Mesenteric fat pad (tissue), 1 donor: Measurements from ENCODE around the gene GALNT9. TPM values are rescaled to one million over a fixed set of nuclear protein-coding genes. Genes with fewer than 3 reads are reported as not detected.

Source experiments
- DNase-seq: peaks from one replicate; pipeline ENCODE4 v3.0.0-alpha.2; 2020; ENCODE audit warnings: low spot score
- total RNA-seq: library from RNA; stranded (reverse); fragmentation: NEBNext Ultra II Directional; extraction: Animal tissue kit (Norgen Biotek cat#: 25700); gene quantifications from one replicate; pipeline ENCODE4 v1.2.1, GENCODE V29; 2021
- donor health status: DM: yes; HTN: yes; CAD: no.

GALNT9 gene
- total RNA-seq, 1 donor from 2014 or later: not detected

GRCh38 chr12:132174015-132174838 is 155.2 kb downstream of the GALNT9 start:
- no peak for DNase-seq

DNA sequence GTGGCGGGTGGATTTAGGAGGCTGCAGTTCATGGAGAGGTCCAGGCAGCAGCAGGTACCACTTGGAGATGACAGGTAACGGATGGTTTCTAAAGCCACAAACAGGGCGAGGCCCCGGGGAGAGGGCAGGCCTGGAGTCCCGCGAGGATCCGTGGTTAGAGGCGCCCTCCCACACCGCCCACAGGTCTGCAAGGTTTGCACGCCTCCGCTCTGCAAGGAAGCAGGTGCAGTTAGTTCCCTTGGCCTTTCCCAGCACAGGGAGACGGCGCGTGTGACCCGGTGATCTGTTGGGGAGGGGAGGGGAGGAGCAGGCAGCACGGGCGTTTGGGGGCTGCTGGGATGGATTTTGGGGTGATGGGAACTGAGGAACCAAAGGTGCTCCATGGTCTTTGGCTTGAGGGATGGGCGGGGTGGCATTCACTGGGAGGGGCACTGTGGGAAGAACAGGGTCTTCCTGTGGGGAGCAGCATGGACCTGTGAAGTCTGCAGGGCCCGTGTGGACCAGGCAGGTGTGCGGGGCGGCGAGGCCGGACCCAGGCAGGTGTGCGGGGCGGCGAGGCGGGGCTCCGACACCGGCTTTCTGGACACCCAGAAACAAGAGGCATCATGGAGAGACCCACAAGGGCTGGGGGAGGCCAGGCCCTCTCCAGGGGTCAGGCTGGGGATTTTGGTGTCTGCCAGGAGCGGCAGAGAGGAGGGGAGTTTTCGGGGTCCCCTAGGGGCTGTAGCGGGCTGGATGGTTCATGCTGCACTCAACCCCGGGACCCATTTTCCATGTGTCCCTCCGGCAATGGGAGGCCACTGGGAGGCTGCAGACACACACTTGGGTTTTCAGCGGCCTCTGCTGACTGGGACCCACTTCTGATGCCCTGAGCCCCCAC is 156.0 kb downstream of the GALNT9 start:
- no peak for DNase-seq

DNA sequence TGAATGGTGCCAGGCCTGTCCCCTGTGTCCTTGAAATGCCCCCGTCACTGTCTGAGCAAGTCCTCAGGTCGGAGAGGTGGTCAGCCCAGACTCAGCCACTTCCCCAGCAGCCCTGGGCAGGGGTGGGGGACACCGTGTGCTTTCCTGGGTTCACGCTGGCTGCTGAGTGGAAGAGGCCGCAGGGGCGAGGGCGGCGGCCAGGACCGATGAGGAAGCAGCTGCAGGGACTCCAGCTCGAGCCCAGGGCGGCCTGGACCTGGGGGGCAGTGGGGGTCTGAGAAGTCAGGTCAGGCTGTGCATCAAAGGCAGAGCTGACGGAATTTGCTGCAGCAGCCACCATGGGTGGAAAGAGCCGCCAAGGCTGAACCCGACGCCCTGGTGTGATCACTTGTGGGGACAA is 156.8 kb downstream of the GALNT9 start:
- DNase-seq: no peak

- no peak for DNase-seq
These were observed 157.3 kb downstream of the GALNT9 start for GRCh38 chr12:132171968-132172521.

DNA sequence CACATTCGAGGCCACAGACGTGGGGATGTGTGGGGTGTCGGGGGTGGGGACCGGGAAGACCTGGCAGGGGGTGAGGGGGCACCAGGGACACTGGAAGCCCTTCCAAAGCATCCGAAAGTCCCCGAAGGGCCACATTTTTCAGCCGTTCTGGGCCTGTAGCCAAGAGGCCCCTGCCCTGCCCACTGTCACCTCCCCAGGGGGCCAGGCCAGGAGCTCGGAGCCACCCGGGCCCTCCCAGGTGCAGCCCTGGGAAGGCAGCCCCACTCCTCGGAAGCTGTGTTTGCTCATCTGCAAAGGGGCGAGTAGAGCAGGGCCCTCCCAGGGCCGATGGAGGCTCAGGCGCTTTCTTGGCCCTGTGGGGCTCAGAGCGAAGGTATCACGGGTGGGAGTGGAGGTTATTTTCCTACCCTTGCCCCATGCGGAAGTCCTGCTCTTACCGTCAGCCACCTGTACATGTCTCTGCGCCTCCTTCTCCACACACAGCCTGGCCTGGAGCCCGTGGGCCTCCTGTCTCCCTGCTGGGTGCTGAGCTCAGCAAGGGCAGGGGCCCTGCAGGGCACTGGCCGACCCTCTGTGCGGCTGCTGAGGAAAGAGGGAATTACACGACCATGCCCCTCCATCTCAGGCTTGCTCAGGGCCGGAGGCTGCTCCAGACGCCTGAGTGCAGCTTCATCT is 158.0 kb downstream of the GALNT9 start:
- no peak for DNase-seq

- no peak for DNase-seq
These were observed 158.6 kb downstream of the GALNT9 start for GRCh38 chr12:132170637-132171292.

DNA sequence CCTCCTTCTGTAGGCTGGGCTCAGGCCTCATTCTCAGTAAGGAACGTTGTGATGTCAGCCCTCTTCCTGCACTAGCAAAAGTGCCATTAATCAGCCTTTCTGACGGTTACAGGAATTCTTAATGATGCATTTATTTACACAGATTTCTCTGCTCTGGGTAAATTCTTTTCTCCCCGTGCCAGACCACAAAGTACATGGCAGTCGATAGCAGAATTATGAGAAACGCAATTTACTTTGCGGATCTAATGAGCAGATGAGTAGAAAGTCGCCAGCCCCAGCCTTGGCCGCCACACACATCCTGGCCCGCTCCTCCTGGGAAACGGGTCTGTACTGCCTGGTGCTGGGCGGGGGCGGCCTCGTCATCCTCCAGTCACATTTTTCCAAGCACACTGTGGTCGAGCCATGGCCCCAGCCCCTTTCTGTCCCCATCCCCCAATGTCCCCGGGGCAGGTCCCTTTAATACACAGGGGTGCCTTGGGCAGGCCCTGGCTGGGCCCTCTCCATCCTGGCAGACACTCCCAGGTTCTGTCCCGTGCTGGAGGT is 159.2 kb downstream of the GALNT9 start:
- no peak for DNase-seq

GRCh38 chr12:132169376-132169775 is 160.0 kb downstream of the GALNT9 start:
- no peak for DNase-seq

DNA sequence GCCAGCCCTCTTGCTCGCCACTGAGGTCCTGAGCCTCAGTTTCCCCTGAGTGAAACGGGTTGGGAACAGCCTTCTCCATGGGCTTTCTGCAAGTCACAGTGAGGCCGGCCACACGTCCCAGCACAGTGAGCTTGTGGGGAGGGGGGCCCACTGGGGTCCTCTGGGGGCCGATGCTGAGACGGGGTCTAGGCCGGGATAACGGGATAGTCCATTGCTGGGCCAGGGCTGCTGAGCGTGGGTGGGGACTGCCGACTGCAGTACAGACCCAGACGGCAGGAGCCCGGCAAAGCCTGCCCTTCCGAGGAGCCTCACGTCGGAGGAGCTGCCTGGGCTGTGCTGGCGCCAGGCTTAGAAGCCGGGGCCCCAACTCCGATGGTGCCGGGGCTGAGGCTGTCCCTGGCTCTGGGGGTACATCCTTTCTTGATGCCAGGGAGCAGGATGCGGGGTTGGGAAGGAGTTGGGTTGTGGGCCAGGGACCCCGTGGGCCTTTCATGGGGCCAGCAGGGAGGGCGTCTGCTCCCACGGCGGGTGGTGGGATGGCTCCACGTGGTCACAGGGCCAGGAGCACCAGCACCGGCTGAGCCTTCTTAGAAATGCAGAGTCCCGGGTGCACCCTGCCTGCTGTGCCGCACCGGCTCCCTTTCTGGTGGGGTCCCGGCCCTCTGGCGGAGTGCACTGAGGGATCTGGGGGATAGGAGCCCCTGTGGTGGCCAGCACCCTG is 160.9 kb downstream of the GALNT9 start:
- DNase-seq: no peak

DNA sequence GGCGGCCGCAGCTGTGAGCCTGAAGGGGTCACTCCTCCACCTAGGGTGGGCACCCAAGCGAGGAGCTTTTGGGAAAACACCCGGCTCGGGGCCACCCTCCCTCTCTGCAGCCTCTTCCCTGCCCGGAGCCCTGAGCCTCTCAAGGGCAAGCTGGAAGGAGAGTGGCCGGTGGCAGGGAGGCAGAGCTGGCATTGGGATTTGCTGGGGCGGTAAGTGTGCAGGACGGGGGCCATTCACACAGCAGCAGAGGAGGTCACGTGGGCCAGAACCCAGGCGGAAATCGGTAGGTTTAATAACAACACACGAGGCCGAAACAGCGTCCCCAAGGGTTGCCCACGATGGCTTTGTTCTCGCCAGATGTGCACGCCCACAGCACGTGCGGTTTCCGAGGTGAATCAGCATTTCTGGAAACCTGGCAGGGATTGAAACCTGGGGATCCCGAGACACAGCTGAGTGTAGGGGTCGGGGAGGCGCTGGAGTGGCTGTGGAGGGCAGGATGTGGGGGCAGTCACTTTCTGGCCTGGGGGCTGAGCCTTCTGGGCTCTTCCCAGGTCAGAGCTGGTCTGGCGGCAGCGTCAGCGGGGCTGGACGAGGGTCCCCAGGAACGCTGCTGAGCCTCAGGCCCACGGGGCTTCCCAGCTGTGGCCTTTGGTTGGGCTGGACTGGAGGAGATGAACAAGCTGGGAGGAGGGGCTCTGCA is 161.6 kb downstream of the GALNT9 start:
- DNase-seq: no peak

GRCh38 chr12:132166801-132167591 is 162.4 kb downstream of the GALNT9 start:
- DNase-seq: no peak

DNA sequence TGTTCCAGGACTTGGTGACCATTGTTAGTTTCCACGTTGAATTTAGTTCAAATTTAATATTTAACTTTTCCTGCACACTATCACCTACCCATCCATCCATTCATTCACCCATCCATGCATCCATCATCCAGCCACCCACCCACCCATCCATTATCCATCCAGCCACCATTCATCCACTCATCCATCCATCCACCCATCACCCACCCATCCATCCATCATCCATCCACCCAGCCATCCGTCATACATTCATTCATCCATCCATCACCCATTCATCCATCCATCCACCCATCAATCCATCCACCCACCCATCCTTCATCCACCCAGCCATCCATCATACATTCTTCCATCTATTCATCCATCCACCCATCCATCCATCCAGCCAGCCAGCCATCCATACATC is 163.3 kb downstream of the GALNT9 start:
- no peak for DNase-seq

- DNase-seq: no peak
These were observed 163.8 kb downstream of the GALNT9 start for GRCh38 chr12:132165584-132165983.

DNA sequence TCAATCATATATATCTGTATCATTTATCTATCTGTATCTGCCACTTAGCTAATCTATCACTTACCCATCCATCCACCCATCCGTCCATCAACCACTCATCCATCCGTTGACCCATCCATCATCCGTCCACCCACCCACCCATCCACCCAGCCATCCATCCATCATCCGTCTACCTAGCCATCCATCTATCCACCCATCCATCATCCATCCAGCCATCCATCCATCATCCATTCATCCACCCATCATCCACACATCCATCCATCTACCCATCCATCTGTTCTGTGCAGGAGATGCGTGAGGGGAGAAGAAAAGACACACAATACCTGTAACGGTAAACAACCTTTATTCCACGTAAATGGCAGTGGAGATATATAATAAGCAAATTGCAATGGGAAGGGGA is 165.0 kb downstream of the GALNT9 start:
- no peak for DNase-seq

DNA sequence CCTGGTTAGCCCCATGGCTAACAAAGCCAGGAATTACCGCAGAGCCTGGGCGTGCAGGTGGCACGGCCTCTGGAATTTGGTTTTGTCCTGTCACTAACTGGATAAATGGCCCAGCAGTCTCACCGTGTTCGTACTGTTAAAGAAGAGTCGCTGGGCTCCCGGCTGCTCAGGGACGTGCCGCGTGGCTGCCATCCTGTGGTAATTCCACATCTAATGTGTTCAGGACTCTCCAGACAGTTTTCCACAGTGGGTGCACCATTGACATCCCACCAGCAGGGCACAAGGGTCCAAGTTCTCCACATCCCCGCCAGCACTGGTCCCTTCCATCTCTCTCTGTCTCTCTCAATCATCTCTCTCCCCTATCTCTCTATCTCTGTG is 165.5 kb downstream of the GALNT9 start:
- no peak for DNase-seq

GRCh38 chr12:132163041-132163910 is 166.1 kb downstream of the GALNT9 start:
- no peak for DNase-seq

GRCh38 chr12:132162508-132163031 is 166.8 kb downstream of the GALNT9 start:
- no peak for DNase-seq
